Measurements from ENCODE around the gene COA1.

The COA1 gene

GRCh38 chr7:43589728-43590127 is 139.6 kb downstream of the COA1 start:
- Mint-ChIP-seq H3K4me1 (peaks cover 90% of the 10 kb centered on the region), H3K9me3 (no peaks in the 10 kb centered on the region), H3K4me3 (peak overlapping the region; percentile 47), H3K27me3 (no peaks in the 10 kb centered on the region), H3K36me3 (ENCODE audit: low read depth) (peaks cover 2% of the 10 kb centered on the region), H3K27ac (peak overlapping the region; percentile 75)
- DNase-seq (no peak), ATAC-seq (no peak)

Measured in activated naive CD8-positive, alpha-beta T cell treated with anti-CD3 and anti-CD28 coated beads, Interleukin-2, amount 50 U/mL, for 24 hours (primary cell).